GM12878 (cell line): ENCODE data around the gene DNAJC4. TPM values are rescaled to one million over a fixed set of nuclear protein-coding genes. Genes with fewer than 3 reads are reported as not detected.

Experiments
- ATAC-seq: fragments of 200-7000 bp; cut with Tn5 transposase; 3 replicates; pipeline ENCODE4 v1.9.1; 2020; ENCODE audit warnings: mild to moderate bottlenecking, moderate library complexity
- BruUV-seq: library from RNA; stranded (reverse); fragments of 400-500 nt; replicated peaks from 2 replicates; lab custom pipeline; 2021; lab: Mats Ljungman, UMichigan
- CTCF ChIA-PET: fragments of 300-600 bp; sonication (Branson Sonifier 250); formaldehyde crosslinking; extraction: SDS; loops from one replicate; lab custom pipeline; 2021; ENCODE audit warnings: inconsistent platforms; lab: Yijun Ruan, JAX
- POLR2A ChIA-PET: fragments of 350-600 bp; formaldehyde crosslinking; extraction: SDS; loops from one replicate; lab custom pipeline; 2021; ENCODE audit warnings: inconsistent platforms; lab: Charles Lee
- RAD21 ChIA-PET: fragments of 300-600 bp; sonication (Branson Sonifier 250); formaldehyde crosslinking; loops from one replicate; lab custom pipeline; 2023; ENCODE audit warnings: antibody characterized with exemption; ENCODE audit not compliant: unreplicated experiment; lab: Charles Lee
- SMC1A ChIA-PET: fragments of 300-600 bp; sonication (Branson Sonifier 250); formaldehyde crosslinking; loops from one replicate; lab custom pipeline; 2023; ENCODE audit not compliant: unreplicated experiment, uncharacterized antibody; lab: Charles Lee
- DNase-seq: peaks from one replicate; pipeline ENCODE4 v3.0.0-alpha.2; 2011; ENCODE audit warnings: low read depth, low spot score
- FAIRE-seq: peaks from 3 replicates; lab custom pipeline; 2011; peaks lifted over from hg19 to GRCh38; lab: Jason Lieb, UNC
- H2AFZ ChIP-seq: 2 replicates; pipeline ENCODE4 v1.6.0; 2011; ENCODE audit warnings: low read depth, low read length, control low read depth; ENCODE audit not compliant: control insufficient read depth
- H3K27ac ChIP-seq: 2 replicates; pipeline ENCODE4 v1.5.1; 2011; ENCODE audit warnings: control low read depth; ENCODE audit not compliant: control insufficient read depth, insufficient read depth
- H3K27me3 ChIP-seq, 2 experiments: replicated peaks in 1 of 2; 2 replicates each; pipeline versions ENCODE4 v1.6.0 to v1.6.1; 2011; ENCODE audit warnings: low read length in 1 of 2; ENCODE audit not compliant: control insufficient read depth in 2 of 2, insufficient read depth in 2 of 2
- H3K36me3 ChIP-seq, 2 experiments: 2 replicates each; pipeline ENCODE4 v1.5.1; 2011; ENCODE audit warnings: low read length in 1 of 2; ENCODE audit not compliant: control insufficient read depth in 2 of 2, insufficient read depth in 2 of 2
- H3K4me1 ChIP-seq: 2 replicates; pipeline ENCODE4 v1.6.1; 2011; ENCODE audit warnings: mild to moderate bottlenecking, low read length, moderate library complexity, mixed read lengths; ENCODE audit not compliant: control insufficient read depth, insufficient read depth
- H3K4me2 ChIP-seq: 2 replicates; pipeline ENCODE4 v1.6.0; 2011; ENCODE audit warnings: control low read depth; ENCODE audit not compliant: control insufficient read depth, insufficient read depth
- H3K4me3 ChIP-seq: fragments of 200-600 bp; sonication (generic); 2 replicates; pipeline ENCODE4 v1.5.1; 2016
- H3K79me2 ChIP-seq: 2 replicates; pipeline ENCODE4 v1.6.0; 2011; ENCODE audit warnings: low read length; ENCODE audit not compliant: control insufficient read depth, insufficient read depth
- H3K9ac ChIP-seq: 2 replicates; pipeline ENCODE4 v1.8.0; 2011; ENCODE audit warnings: low read length, control low read depth, mixed read lengths; ENCODE audit not compliant: control insufficient read depth, insufficient read depth
- H3K9me3 ChIP-seq: replicated peaks from 3 replicates; pipeline ENCODE4 v1.5.1; 2011; ENCODE audit warnings: mild to moderate bottlenecking, low read length; ENCODE audit not compliant: control insufficient read depth, insufficient read depth
- H4K20me1 ChIP-seq: 2 replicates; pipeline ENCODE4 v1.6.0; 2011; ENCODE audit not compliant: control insufficient read depth, insufficient read depth
- BCL3 ChIP-seq: IDR thresholded peaks from 2 replicates; pipeline ENCODE4 v1.6.1; 2011; ENCODE audit warnings: borderline replicate concordance, low read depth, mild to moderate bottlenecking, moderate library complexity, low read length; ENCODE audit not compliant: insufficient read depth, poor library complexity, severe bottlenecking
- DPF2 ChIP-seq: fragments of 450-650 bp; IDR thresholded peaks from 2 replicates; pipeline ENCODE4 v1.6.1; 2017; ENCODE audit warnings: mild to moderate bottlenecking
- FOXK2 ChIP-seq: fragments of 450-650 bp; IDR thresholded peaks from 2 replicates; pipeline ENCODE4 v1.6.1; 2017; ENCODE audit warnings: mild to moderate bottlenecking, moderate library complexity
- IKZF1 ChIP-seq: fragments of 450-650 bp; conservative IDR thresholded peaks from 2 replicates; pipeline ENCODE4 v1.6.1; 2017; ENCODE audit warnings: antibody characterized with exemption, mild to moderate bottlenecking
- IRF4 ChIP-seq: IDR thresholded peaks from 2 replicates; pipeline ENCODE4 v1.6.1; 2011; ENCODE audit warnings: low read depth, low read length
- MEF2A ChIP-seq: IDR thresholded peaks from 2 replicates; pipeline ENCODE4 v1.6.1; 2011; ENCODE audit warnings: low read depth, mild to moderate bottlenecking, low read length, moderate library complexity; ENCODE audit not compliant: insufficient read depth
- NFIC ChIP-seq: IDR thresholded peaks from 2 replicates; pipeline ENCODE4 v1.6.1; 2012; ENCODE audit warnings: low read depth, mild to moderate bottlenecking, inconsistent platforms, low read length, moderate library complexity
- PBX3 ChIP-seq: IDR thresholded peaks from 2 replicates; pipeline ENCODE4 v1.6.1; 2011; ENCODE audit warnings: mild to moderate bottlenecking, low read depth, low read length, moderate library complexity; ENCODE audit not compliant: insufficient replicate concordance
- POLR2A ChIP-seq: IDR thresholded peaks from 2 replicates; pipeline ENCODE4 v1.6.1; 2011; ENCODE audit warnings: low read depth, mild to moderate bottlenecking, low read length
- RBBP5 ChIP-seq: fragments of 200-600 bp; sonication (generic); conservative IDR thresholded peaks from 2 replicates; pipeline ENCODE4 v1.6.1; 2016
- TARDBP ChIP-seq: IDR thresholded peaks from 2 replicates; pipeline ENCODE4 v1.6.1; 2016; ENCODE audit warnings: borderline replicate concordance
- TCF3 ChIP-seq: IDR thresholded peaks from 2 replicates; pipeline ENCODE4 v1.6.1; 2012; ENCODE audit warnings: low read depth, mild to moderate bottlenecking, low read length, borderline replicate concordance; ENCODE audit not compliant: insufficient read depth
- ZBTB4 ChIP-seq: fragments of 450-650 bp; formaldehyde crosslinking; IDR thresholded peaks from 2 replicates; pipeline ENCODE4 v1.4.0; 2022; ENCODE audit warnings: mild to moderate bottlenecking, moderate library complexity
- WGBS: methylation state at CpG from one replicate; pipeline ENCODE4 v1.1.6; 2016; ENCODE audit warnings: low lambda C conversion rate; ENCODE audit not compliant: insufficient replicate concordance, insufficient coverage; ENCODE audit errors: missing lambda C conversion rate; 5-methylcytosine and 5-hydroxymethylcytosine counted together
- in situ Hi-C: fragments of 300-500 bp; cut with MboI; formaldehyde crosslinking; loops from 9 replicates; pipeline ENCODE4 v1.14.3; 2018; ENCODE audit warnings: mixed read lengths
- intact Hi-C: fragments of 100-400 bp; cut with micrococcal nuclease; formaldehyde crosslinking; loops from one replicate; pipeline ENCODE4 v1.14.2; 2022; ENCODE audit not compliant: unreplicated experiment
- polyA plus RNA-seq, 11 experiments: library from polyadenylated mRNA; depleted of rRNA in 4 of 11; unstranded in 6 of 11; stranded (reverse) in 5 of 11; fragments of >200 nt; fragmentation: Nextera tagmentation in 4 of 11; fragmentation: Illumina TruSeq in 1 of 11; extraction: Ambion mirVana in 4 of 11; extraction: Trizol in 1 of 11; gene quantifications; 1 replicate in 1 of 11; 2 replicates in 10 of 11; pipeline versions ENCODE4 v1.2.1 to v1.2.3, GENCODE V29; 2011 to 2016; ENCODE audit warnings: inconsistent platforms in 2 of 11, missing spikeins in 2 of 11, low read depth in 1 of 11
- total RNA-seq, 4 experiments: library from RNA; depleted of rRNA in 3 of 4; stranded (reverse); fragments of >200 nt in 3 of 4; fragmentation: Illumina TruSeq in 1 of 4; extraction: Trizol in 1 of 4; gene quantifications; 2 replicates each; pipeline versions ENCODE4 v1.2.1 to v1.2.3, GENCODE V29; 2013 to 2021

The DNAJC4 gene
- total and polyA plus RNA-seq, 10 of the 15 experiments (the other 5 are each of a cell fraction or from before 2014, with no cell fraction given) = 3.7 to 64.9 (median 30.1) TPM

GRCh38 chr11:64219755-64220154, 10.6 kb upstream of the DNAJC4 start:
- WGBS = 79% methylated on average over 10 of the region's 10 CpGs
- Histone ChIP-seq H3K9me3 (no peaks in the 10 kb centered on the region), H3K79me2 (peaks cover 2% of the 10 kb centered on the region; the same call in 1 of the 2 replicates), H3K4me2 (no peak overlapping the region), H2AFZ (no peak overlapping the region), H3K27ac (no peak overlapping the region), H3K4me1 (peaks cover under 1% of the 10 kb centered on the region; the same call in 1 of the 2 replicates), H4K20me1 (no peaks in the 10 kb centered on the region), H3K27me3 (no peaks in the 10 kb centered on the region), H3K4me3 (no peak overlapping the region), H3K36me3 (peaks cover 27 to 30% of the 10 kb centered on the region in 2 experiments), H3K9ac (no peak overlapping the region)
- SMC1A ChIA-PET = no interaction called here
- FAIRE-seq (no peak), ATAC-seq (no peak), DNase-seq (no peak)
- BruUV-seq = TSS peak; percentile 4
- CTCF ChIA-PET = interaction anchor here (4.2 kb wide), 1 partner anchor 14 kb away, joined by 14 read pairs; the partner anchor contains the start of gene FERMT3
- RAD21 ChIA-PET = no interaction called here
- intact Hi-C loops = no loop called here
- in situ Hi-C loops = no loop called here
- POLR2A ChIA-PET = interaction anchor here (1.0 to 2.6 kb wide), 2 partner anchors 10 to 13 kb away, joined by 3 to 11 read pairs; partner anchors contain the start of gene FERMT3
- TF ChIP-seq MEF2A = no peak
- TF ChIP-seq DPF2 = no peak
- TF ChIP-seq POLR2A = no peak; the same call in 1 of the 2 replicates
- no peak for TF ChIP-seq NFIC
- no peak for TF ChIP-seq BCL3
- no peak for TF ChIP-seq IRF4
- TF ChIP-seq TCF3 = no peak
- TF ChIP-seq TARDBP = no peak
- no peak for TF ChIP-seq IKZF1
- no peak for TF ChIP-seq RBBP5
- no peak for TF ChIP-seq ZBTB4 (CRISPR knock-in tag)
- TF ChIP-seq FOXK2 = no peak
- TF ChIP-seq PBX3 = no peak
